ENCODE measurements around the gene PPP4R3A. TPM values are rescaled to one million over a fixed set of nuclear protein-coding genes. Genes with fewer than 3 reads are reported as not detected.
"Not testable (repeated sequence)": the region's sequence is repeated elsewhere in the genome, so short reads cannot be mapped to it uniquely, and the experiment has no call there.

Gene PPP4R3A
- total RNA-seq, 1 experiment from 2014 or later = 148 TPM

- no peak overlapping the region for H4K91ac ChIP-seq (ENCODE audit: insufficient read length, low read depth, low read length)
- H3K9me3 ChIP-seq (ENCODE audit: control insufficient read depth, low read depth, low read length) = no peaks in the 10 kb centered on the region
- no peak overlapping the region for H3K9ac ChIP-seq (ENCODE audit: extremely low read depth, insufficient read length, low read length)
- H3K9me3 Mint-ChIP-seq = no peaks in the 10 kb centered on the region
- H3K23me2 ChIP-seq (ENCODE audit: insufficient read length, low read depth, low read length, poor library complexity, severe bottlenecking) = no peaks in the 10 kb centered on the region
- TF ChIP-seq CTCF (conservative IDR thresholded peaks at IDR 0.05) = no peak
- H3K27ac Mint-ChIP-seq = no peak overlapping the region
- H2BK20ac ChIP-seq (ENCODE audit: low read depth, low read length, poor library complexity, severe bottlenecking) = no peak overlapping the region
- no peak overlapping the region for H2BK5ac ChIP-seq (ENCODE audit: insufficient read length, low read length)
- no peak overlapping the region for H2AK5ac ChIP-seq (ENCODE audit: insufficient read length, low read length)
- no peak overlapping the region for H3K18ac ChIP-seq (ENCODE audit: insufficient read length, low read depth, low read length)
- peaks cover 2% of the 10 kb centered on the region for H3K79me1 ChIP-seq (ENCODE audit: insufficient read depth, low read depth, low read length, poor library complexity, severe bottlenecking)
- H3K56ac ChIP-seq (ENCODE audit: insufficient read length, low read depth, low read length) = no peak overlapping the region
- no peak overlapping the region for H3K4ac ChIP-seq (ENCODE audit: low read depth, low read length)
- no peaks in the 10 kb centered on the region for H3K27me3 ChIP-seq (ENCODE audit: insufficient read depth, low read length)
- no peak overlapping the region for H3K4me3 Mint-ChIP-seq
- no peak overlapping the region for H2BK15ac ChIP-seq (ENCODE audit: low read depth, low read length)
- no peak overlapping the region for H4K8ac ChIP-seq (replicated peaks; ENCODE audit: insufficient read length, low read depth, low read length)
- H3K27ac ChIP-seq (ENCODE audit: insufficient read length, low read depth, low read length) = no peak overlapping the region
- H3K4me1 Mint-ChIP-seq = peaks cover 45% of the 10 kb centered on the region in 2 experiments
- no peak overlapping the region for H3K23ac ChIP-seq (ENCODE audit: insufficient read length, low read depth, low read length)
- no peak for DNase-seq
- no peak overlapping the region for H3K14ac ChIP-seq (ENCODE audit: insufficient read depth, low read length)
- WGBS (ENCODE audit: extremely low coverage, insufficient read length, low lambda C conversion rate) = no CpG with 5 or more reads among the region's 8 CpGs
- H4K5ac ChIP-seq (ENCODE audit: insufficient read length, low read depth, low read length) = no peak overlapping the region
- peaks cover 4% of the 10 kb centered on the region for H4K20me1 ChIP-seq (ENCODE audit: control insufficient read depth, insufficient read depth, insufficient read length)
- no peak overlapping the region for H3K4me2 ChIP-seq (ENCODE audit: insufficient read depth, insufficient read length, low read length)
- H2BK12ac ChIP-seq (ENCODE audit: insufficient read length, low read depth, low read length) = no peak overlapping the region
- H3T11ph ChIP-seq (ENCODE audit: low read length) = no peak overlapping the region
- peaks cover 9% of the 10 kb centered on the region; the same call in 1 of the 2 replicates for H3K4me1 ChIP-seq (ENCODE audit: insufficient read depth, low read length)
- peaks cover 14% of the 10 kb centered on the region; the same call in 1 of the 2 replicates for H3K79me2 ChIP-seq (ENCODE audit: insufficient read depth, low read length)
- no peak overlapping the region for H2BK120ac ChIP-seq (ENCODE audit: low read depth, low read length, poor library complexity, severe bottlenecking)
- H2AFZ ChIP-seq (ENCODE audit: low read length) = no peak overlapping the region
- peaks cover 10 to 49% (median 24%) of the 10 kb centered on the region in 3 experiments; a peak in 6 of 7 replicates for H3K36me3 Mint-ChIP-seq (ENCODE audit: insufficient read depth in 1 of 3, low read depth in 3 of 3)
- H3K27me3 Mint-ChIP-seq (ENCODE audit: low read depth) = no peaks in the 10 kb centered on the region
Measured at GRCh38 chr14:91409928-91410718, 100.0 kb downstream of the PPP4R3A start.

- not testable (repeated sequence) for H3K27me3 ChIP-seq (ENCODE audit: insufficient read depth, low read length); H2BK120ac ChIP-seq (ENCODE audit: low read depth, low read length, poor library complexity, severe bottlenecking); H4K8ac ChIP-seq (replicated peaks; ENCODE audit: insufficient read length, low read depth, low read length); H3K14ac ChIP-seq (ENCODE audit: insufficient read depth, low read length); H3T11ph ChIP-seq (ENCODE audit: low read length); H4K5ac ChIP-seq (ENCODE audit: insufficient read length, low read depth, low read length); H3K79me1 ChIP-seq (ENCODE audit: insufficient read depth, low read depth, low read length, poor library complexity, severe bottlenecking); H3K23me2 ChIP-seq (ENCODE audit: insufficient read length, low read depth, low read length, poor library complexity, severe bottlenecking); H4K20me1 ChIP-seq (ENCODE audit: control insufficient read depth, insufficient read depth, insufficient read length); H3K9ac ChIP-seq (ENCODE audit: extremely low read depth, insufficient read length, low read length); H2AFZ ChIP-seq (ENCODE audit: low read length); H3K4me3 Mint-ChIP-seq; H4K91ac ChIP-seq (ENCODE audit: insufficient read length, low read depth, low read length); H2AK5ac ChIP-seq (ENCODE audit: insufficient read length, low read length); H3K4me2 ChIP-seq (ENCODE audit: insufficient read depth, insufficient read length, low read length); DNase-seq; H2BK5ac ChIP-seq (ENCODE audit: insufficient read length, low read length); H3K9me3 Mint-ChIP-seq; H3K27me3 Mint-ChIP-seq (ENCODE audit: low read depth); H3K18ac ChIP-seq (ENCODE audit: insufficient read length, low read depth, low read length); H3K4me1 ChIP-seq (ENCODE audit: insufficient read depth, low read length); H3K23ac ChIP-seq (ENCODE audit: insufficient read length, low read depth, low read length); H3K27ac ChIP-seq (ENCODE audit: insufficient read length, low read depth, low read length); H3K9me3 ChIP-seq (ENCODE audit: control insufficient read depth, low read depth, low read length); H3K56ac ChIP-seq (ENCODE audit: insufficient read length, low read depth, low read length); H2BK15ac ChIP-seq (ENCODE audit: low read depth, low read length); H3K27ac Mint-ChIP-seq; H2BK20ac ChIP-seq (ENCODE audit: low read depth, low read length, poor library complexity, severe bottlenecking); H2BK12ac ChIP-seq (ENCODE audit: insufficient read length, low read depth, low read length); H3K4ac ChIP-seq (ENCODE audit: low read depth, low read length)
- Mint-ChIP-seq H3K4me1 (peaks cover 40% of the 10 kb centered on the region in 2 experiments), H3K36me3 (ENCODE audit: insufficient read depth in 1 of 3, low read depth in 3 of 3) (peaks cover 11 to 48% (median 22%) of the 10 kb centered on the region in 3 experiments)
- peaks cover 16% of the 10 kb centered on the region; the same call in 1 of the 2 replicates for H3K79me2 ChIP-seq (ENCODE audit: insufficient read depth, low read length)
- WGBS (ENCODE audit: extremely low coverage, insufficient read length, low lambda C conversion rate) = no CpG with 5 or more reads among the region's 6 CpGs
Measured at GRCh38 chr14:91409240-91409639, 100.9 kb downstream of the PPP4R3A start.
